Skeletal muscle satellite cell (primary cell): ENCODE results near the gene CELSR1.
"Not testable (repeated sequence)": the region's sequence is repeated elsewhere in the genome, so short reads cannot be mapped to it uniquely, and the experiment has no call there.

Source experiments
- H3K27me3 ChIP-seq: 2 replicates; pipeline ENCODE4 v1.7.0; 2013; ENCODE audit warnings: low read length; ENCODE audit not compliant: control insufficient read depth, insufficient read depth
- H3K36me3 ChIP-seq: 2 replicates; pipeline ENCODE4 v1.7.0; 2013; ENCODE audit warnings: mild to moderate bottlenecking, control low read depth, low read length; ENCODE audit not compliant: insufficient read depth
- H3K4me1 ChIP-seq: 2 replicates; pipeline ENCODE4 v1.7.0; 2013; ENCODE audit warnings: low read length; ENCODE audit not compliant: control insufficient read depth, insufficient read depth
- H3K4me2 ChIP-seq: 2 replicates; pipeline ENCODE4 v1.7.0; 2013; ENCODE audit warnings: mild to moderate bottlenecking, low read length
- H3K4me3 ChIP-seq: 2 replicates; pipeline ENCODE4 v1.7.0; 2013; ENCODE audit warnings: low read length
- H3K9ac ChIP-seq: 2 replicates; pipeline ENCODE4 v1.7.0; 2013; ENCODE audit warnings: mild to moderate bottlenecking, low read depth, low read length, moderate library complexity
- H3K9me3 ChIP-seq: replicated peaks from 2 replicates; pipeline ENCODE4 v1.7.0; 2013; ENCODE audit warnings: mild to moderate bottlenecking, control low read depth, low read length

CELSR1 gene

DNA sequence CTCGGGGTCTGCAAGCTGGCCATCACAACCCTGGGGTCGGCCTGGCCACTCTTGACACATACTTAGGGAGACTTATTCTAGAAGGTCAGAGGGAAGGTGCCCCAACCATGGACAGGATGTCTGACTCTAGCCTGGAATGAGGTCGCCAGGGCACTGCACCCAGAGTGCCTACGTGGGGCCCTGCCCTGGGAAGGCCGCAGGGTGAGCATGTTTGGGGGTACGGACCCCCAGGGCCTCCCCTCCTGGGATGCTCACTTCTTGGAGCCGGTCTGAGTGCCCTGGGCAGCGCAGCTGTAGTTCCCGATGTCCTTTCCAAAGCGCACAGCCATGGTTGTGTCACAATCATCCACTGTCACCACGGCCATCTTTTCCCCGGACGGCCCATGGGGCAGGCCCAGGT lies 126.1 kb downstream of the CELSR1 start:
- H3K4me2 ChIP-seq = no peak overlapping the region
- H3K36me3 ChIP-seq = no peaks in the 10 kb centered on the region
- no peaks in the 10 kb centered on the region for H3K9me3 ChIP-seq
- H3K4me1 ChIP-seq = no peaks in the 10 kb centered on the region
- no peak overlapping the region for H3K9ac ChIP-seq
- no peak overlapping the region for H3K4me3 ChIP-seq
- H3K27me3 ChIP-seq = peaks cover 31% of the 10 kb centered on the region

DNA sequence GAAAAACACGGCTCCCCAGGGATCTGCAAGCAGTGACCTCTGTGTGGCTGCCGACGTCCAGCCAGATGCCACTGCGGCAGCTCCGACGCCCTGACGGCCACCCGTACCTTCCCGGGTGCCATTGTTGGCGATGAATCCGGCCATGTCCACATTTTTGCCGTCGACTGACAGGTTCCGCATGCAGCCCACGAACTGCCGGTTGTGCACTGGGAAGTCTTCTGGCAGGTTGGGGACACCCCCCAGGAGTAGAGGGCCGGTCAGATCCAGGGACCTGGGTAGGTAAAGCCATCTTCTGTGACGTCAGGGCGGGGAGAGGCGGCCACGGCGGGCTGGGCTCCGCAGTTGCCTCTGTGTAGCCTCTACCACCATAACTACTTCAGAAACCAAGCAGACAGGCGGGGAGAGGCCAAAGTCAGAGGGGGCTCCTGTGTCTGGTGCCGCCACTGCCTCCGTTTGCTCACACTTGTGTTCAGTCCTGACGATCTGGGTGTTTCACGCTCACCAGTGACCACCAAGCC lies 127.1 kb downstream of the CELSR1 start:
- Histone ChIP-seq H3K9me3 (no peaks in the 10 kb centered on the region), H3K9ac (no peak overlapping the region), H3K36me3 (no peaks in the 10 kb centered on the region), H3K27me3 (peaks cover 31% of the 10 kb centered on the region), H3K4me1 (no peaks in the 10 kb centered on the region), H3K4me3 (no peak overlapping the region), H3K4me2 (no peak overlapping the region)

DNA sequence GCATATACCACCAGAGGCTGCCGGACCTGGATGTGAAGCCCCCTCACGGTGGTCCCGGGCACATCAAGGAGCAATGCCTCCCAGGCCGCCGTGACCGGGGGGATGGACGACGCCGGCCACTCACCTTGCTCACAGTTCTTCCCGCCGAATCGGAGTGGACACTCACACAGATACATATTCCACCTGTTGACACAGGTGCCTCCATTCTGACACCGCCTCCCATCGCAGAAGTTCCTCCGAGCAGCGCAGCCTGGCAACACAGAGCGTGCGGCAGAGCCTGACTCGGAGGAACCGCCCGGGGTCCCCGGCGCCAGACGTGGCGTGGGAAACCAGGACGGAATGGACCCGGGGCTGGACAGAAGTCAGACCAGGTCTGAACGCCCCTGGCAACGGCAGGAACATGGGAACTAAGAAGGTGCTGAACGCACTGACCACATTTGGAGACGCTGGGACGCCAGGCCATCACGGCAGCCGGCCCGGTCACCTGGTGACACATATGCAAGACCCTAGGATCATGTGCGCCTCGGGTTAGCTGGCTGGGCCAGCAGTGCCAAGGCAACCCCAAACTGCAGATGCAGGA lies 127.7 kb downstream of the CELSR1 start:
- peaks cover 31% of the 10 kb centered on the region for H3K27me3 ChIP-seq
- no peaks in the 10 kb centered on the region for H3K9me3 ChIP-seq
- no peaks in the 10 kb centered on the region for H3K36me3 ChIP-seq
- no peak overlapping the region for H3K4me3 ChIP-seq
- no peak overlapping the region for H3K4me2 ChIP-seq
- H3K9ac ChIP-seq = no peak overlapping the region
- no peaks in the 10 kb centered on the region for H3K4me1 ChIP-seq

DNA sequence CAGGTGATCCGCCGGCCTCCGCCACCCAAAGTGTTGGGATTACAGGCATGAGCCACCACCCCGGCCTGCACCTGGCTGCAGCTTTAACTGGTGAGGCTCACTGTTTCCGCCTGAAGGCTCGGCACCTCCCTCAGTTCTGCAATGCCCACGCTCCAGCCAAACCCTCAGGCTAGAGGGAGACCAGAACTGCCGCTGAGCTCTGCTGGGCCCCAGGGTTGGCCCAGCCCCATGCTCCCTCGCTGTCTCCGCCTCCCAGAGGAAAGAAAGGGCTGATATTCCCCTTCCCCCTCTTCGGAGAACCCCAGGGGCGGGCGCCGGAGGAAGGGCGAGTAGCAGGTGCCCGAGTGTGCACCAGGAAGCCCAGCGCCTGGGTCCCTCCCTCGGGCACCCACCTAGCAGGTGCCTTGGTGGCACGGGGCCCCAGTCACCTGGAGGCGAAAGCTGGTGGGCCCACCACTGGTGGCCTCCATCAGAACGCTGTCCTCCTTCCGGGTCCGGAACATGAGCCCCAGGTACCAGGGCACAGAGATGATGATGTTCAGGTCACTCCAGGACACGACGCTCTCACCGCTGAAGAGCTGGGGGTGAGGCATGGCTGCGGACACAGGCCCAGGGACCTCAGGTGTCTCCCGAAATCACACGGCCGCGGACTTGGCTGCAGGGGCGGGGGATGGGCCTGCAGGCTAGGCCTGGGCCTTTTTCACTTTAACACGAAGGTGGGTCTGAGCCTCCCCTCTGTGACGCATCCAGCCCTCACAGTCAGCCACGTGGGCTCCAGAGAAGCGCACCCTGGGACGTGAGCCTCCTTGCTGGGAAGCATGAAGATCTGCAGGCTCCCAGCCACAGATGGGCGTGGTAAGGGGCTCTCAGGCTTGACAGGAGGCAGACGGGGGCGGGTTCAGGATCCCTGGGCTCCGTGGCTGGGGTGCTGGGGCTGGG lies 128.6 kb downstream of the CELSR1 start:
- H3K27me3 ChIP-seq = peaks cover 26% of the 10 kb centered on the region
- no peaks in the 10 kb centered on the region for H3K9me3 ChIP-seq
- H3K4me3 ChIP-seq = no peak overlapping the region
- H3K36me3 ChIP-seq = no peaks in the 10 kb centered on the region
- no peak overlapping the region for H3K4me2 ChIP-seq
- H3K9ac ChIP-seq = no peak overlapping the region
- H3K4me1 ChIP-seq = no peaks in the 10 kb centered on the region

DNA sequence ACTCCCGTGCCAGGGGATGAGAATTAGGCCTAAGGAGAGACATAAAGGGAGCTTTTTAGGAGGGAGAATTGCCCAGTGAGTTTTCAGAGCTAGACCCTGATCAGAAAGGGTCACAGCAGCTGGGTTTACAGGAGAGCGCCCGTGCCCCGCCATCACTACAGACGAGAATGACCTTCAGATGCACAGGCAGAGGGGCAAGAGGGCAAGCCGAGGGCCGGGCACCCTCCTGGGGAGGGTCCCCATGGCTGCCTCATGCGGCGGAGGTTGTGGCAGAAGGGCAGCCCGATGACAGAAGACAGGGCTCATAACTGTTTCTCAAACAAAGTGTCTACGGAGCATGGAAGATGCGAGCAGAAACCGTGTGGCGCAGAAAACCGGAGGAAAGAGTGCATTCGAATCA lies 129.7 kb downstream of the CELSR1 start:
- Histone ChIP-seq H3K4me3 (no peak overlapping the region), H3K27me3 (peaks cover 15% of the 10 kb centered on the region), H3K4me2 (no peak overlapping the region), H3K9ac (no peak overlapping the region), H3K9me3 (no peaks in the 10 kb centered on the region), H3K36me3 (no peaks in the 10 kb centered on the region), H3K4me1 (no peaks in the 10 kb centered on the region)

DNA sequence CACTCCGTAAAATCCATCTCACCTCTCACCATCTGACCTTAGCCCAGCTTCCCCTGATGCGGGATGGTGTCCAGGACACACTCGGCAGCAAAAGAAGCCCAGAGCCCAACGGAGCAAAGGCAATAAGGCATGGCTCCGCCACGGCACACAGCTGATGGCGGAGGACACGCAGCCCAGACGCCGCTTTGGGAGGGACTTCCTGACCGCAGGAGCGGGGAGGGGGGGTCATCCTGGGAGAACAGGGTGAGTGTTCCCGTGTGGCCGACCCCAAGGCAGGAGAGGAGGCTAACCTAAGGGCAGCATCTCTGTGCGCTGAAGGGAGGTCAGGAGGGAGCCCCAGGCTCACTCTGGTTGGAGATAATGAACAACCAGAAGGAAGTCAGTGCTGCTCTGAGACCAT lies 130.6 kb downstream of the CELSR1 start:
- H3K4me3 ChIP-seq = no peak overlapping the region
- no peaks in the 10 kb centered on the region for H3K36me3 ChIP-seq
- H3K9ac ChIP-seq = no peak overlapping the region
- no peak overlapping the region for H3K4me2 ChIP-seq
- H3K27me3 ChIP-seq = peaks cover 9% of the 10 kb centered on the region
- H3K4me1 ChIP-seq = no peaks in the 10 kb centered on the region
- no peaks in the 10 kb centered on the region for H3K9me3 ChIP-seq

DNA sequence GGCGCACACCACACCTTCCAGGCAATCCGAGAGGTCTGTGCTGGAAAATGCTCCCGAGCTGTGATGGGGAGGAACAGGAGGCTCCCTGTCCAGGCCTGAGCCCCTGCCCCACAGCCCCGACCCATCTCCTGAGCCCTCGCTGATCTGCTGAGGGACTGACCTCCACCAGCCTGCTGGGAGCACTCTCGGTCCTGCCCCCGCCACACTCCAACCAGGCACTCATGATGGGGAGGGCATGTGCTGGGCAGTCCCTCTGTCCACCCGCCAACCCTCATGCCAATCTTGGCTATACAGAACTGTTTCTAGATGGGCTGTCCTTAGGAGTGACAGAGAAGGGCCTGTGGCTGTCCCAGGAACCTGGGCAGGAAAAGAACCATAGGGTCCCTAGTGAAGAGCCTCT lies 131.1 kb downstream of the CELSR1 start:
- Histone ChIP-seq H3K9ac (no peak overlapping the region), H3K27me3 (peaks cover 12% of the 10 kb centered on the region), H3K36me3 (no peaks in the 10 kb centered on the region), H3K4me1 (no peaks in the 10 kb centered on the region), H3K4me2 (no peak overlapping the region), H3K9me3 (no peaks in the 10 kb centered on the region), H3K4me3 (no peak overlapping the region)

DNA sequence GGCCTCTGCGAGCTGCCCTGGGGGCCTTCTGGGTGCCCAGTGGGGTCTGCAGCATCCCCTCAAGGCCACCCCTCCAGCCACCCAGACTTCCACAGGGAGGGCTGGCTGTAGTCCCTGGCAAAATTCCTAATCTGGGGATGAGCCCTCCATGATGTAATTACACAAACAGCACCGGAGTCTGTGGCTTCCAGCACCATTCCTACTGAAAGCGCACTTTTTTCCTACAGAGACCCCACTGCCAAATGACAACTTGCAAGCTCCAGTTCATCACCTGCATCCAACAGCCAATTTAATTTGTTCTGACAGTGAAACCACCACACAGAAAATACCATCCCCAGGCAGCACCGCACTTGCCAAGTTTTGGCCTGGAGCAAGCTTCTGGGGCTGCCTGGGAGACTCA lies 131.5 kb downstream of the CELSR1 start:
- Histone ChIP-seq H3K4me2 (no peak overlapping the region), H3K9ac (no peak overlapping the region), H3K9me3 (no peaks in the 10 kb centered on the region), H3K4me3 (no peak overlapping the region), H3K4me1 (no peaks in the 10 kb centered on the region), H3K36me3 (no peaks in the 10 kb centered on the region), H3K27me3 (peaks cover 16% of the 10 kb centered on the region)

DNA sequence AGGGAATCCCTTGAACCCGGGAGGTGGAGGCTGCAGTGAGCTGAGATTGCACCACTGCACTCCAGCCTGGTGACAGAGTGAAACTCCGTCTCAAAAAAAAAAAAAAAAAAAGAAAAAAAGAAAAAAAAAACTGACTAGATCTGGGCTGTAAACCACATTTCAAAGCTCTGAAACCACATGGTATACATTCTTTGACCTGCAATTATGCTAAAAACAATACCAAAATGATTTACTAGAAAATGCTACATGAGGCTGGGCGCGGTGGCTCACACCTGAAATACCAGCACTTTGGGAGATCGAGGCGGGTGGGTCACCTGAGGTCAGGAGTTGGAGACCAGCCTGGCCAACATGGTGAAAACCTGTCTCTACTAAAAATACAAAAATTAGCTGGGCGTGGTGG lies 133.5 kb downstream of the CELSR1 start:
- not testable (repeated sequence) for H3K4me1 ChIP-seq, H3K9me3 ChIP-seq, H3K36me3 ChIP-seq, H3K4me2 ChIP-seq, H3K4me3 ChIP-seq, H3K9ac ChIP-seq
- peaks cover 18% of the 10 kb centered on the region for H3K27me3 ChIP-seq

DNA sequence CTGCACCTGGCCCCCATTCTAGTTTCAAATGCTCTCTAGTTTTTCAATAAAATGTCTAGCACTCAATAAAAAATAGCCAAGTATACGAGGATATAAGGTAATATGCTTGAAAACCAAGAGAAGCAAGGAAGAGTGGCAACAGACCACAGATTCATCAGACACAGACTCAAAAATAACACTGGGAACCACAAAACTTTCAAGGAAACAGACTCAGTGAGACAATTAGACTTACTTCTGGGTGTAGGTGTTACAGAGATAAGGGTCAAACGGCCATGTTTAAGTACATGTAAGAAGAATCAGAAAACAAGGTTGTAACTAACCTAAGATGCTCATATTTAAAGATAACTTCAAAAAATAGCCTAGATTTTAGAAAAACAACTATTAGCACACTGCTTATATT lies 134.9 kb downstream of the CELSR1 start:
- Histone ChIP-seq H3K9ac (no peak overlapping the region), H3K36me3 (no peaks in the 10 kb centered on the region), H3K4me1 (no peaks in the 10 kb centered on the region), H3K4me3 (no peak overlapping the region), H3K27me3 (peaks cover 13% of the 10 kb centered on the region), H3K9me3 (no peaks in the 10 kb centered on the region), H3K4me2 (no peak overlapping the region)

DNA sequence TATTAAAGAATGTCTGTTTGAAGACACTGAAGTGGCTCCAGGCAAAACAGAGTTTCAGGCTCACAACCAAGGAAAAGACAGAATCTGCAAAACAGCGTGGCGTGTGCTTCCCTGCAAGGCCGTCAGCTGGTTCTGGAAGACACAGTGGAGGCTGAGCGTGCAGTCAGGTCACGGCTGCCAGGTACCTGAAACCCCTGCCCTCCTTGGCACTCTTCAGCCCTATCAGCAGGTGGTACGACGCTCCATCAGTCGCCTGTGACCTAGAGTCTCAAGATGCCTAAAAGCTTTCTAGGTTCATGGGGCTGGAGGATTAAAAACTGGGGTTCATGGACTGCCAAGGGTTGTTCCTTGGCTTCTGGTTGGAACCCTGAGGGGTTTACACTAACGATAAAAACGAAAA lies 136.1 kb downstream of the CELSR1 start:
- Histone ChIP-seq H3K4me3 (no peak overlapping the region), H3K4me1 (no peaks in the 10 kb centered on the region), H3K27me3 (peaks cover 17% of the 10 kb centered on the region), H3K4me2 (no peak overlapping the region), H3K9ac (no peak overlapping the region), H3K36me3 (no peaks in the 10 kb centered on the region), H3K9me3 (no peaks in the 10 kb centered on the region)
